AG04449 (cell line): ENCODE measurements around the gene NOTCH2.
"Not testable (repeated sequence)": the region's sequence is repeated elsewhere in the genome, so short reads cannot be mapped to it uniquely, and the experiment has no call there.

Source experiments
- CTCF ChIA-PET: fragments of 350-600 bp; formaldehyde crosslinking; extraction: SDS; loops from one replicate; lab custom pipeline; 2021; ENCODE audit warnings: antibody characterized with exemption; lab: Yijun Ruan, JAX
- POLR2A ChIA-PET: fragments of 400-600, 350-600 bp; formaldehyde crosslinking; extraction: SDS; loops from one replicate; lab custom pipeline; 2020; ENCODE audit warnings: antibody characterized with exemption, inconsistent platforms; lab: Yijun Ruan, JAX
- DNase-seq: peaks from one replicate; pipeline ENCODE4 v3.0.0-alpha.2; 2010; ENCODE audit warnings: low read depth, low spot score
- H3K4me3 ChIP-seq: 2 replicates; pipeline ENCODE4 v1.5.1; 2011; ENCODE audit warnings: low read depth, mild to moderate bottlenecking, control low read depth, low read length

NOTCH2 gene

DNA sequence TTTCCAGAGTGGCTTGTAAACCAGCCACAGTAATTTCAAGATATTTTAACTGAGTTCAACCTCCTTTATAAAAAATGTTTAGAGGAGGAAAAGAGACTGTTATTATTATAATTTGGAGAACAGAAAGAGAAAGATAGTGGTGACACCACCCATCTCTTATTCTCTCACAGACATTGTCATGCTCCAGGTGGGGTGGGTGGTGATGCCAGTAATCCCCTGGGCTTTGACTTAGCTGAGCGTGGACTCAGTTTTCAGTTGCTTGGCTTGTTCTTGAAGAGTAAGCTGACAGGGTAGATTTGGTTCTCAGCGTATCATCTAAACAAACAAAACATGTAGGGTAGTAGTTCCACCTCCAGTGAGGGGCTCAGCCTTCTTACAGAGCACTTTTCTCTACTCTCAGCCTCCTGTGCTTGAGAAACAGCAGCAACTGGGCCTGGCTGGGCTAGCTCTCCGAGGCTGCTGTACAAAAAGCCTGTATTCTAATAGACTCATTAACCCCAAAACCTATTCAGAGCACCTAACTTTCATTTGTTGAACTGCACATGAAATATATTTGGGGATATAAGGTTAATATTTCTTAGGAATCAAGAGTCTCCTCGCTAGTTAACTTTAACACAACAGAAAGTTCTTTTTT lies 24.2 kb upstream of the NOTCH2 start:
- CTCF ChIA-PET, POLR2A ChIA-PET, DNase-seq, H3K4me3 ChIP-seq: not testable (repeated sequence)

- DNase-seq, CTCF ChIA-PET, POLR2A ChIA-PET, H3K4me3 ChIP-seq: not testable (repeated sequence)
Observed at GRCh38 chr1:120092232-120093218, 23.1 kb upstream of the NOTCH2 start.

- POLR2A ChIA-PET = not testable (repeated sequence)
Observed at GRCh38 chr1:120090830-120091229, 21.4 kb upstream of the NOTCH2 start.

GRCh38 chr1:120087959-120088358 lies 18.5 kb upstream of the NOTCH2 start:
- DNase-seq = peak; percentile 17
- POLR2A ChIA-PET, CTCF ChIA-PET, H3K4me3 ChIP-seq: not testable (repeated sequence)

More at GRCh38 chr1:120090830-120091229, 21.4 kb upstream of the NOTCH2 start:
- CTCF ChIA-PET, H3K4me3 ChIP-seq, DNase-seq: not testable (repeated sequence)

GRCh38 chr1:120069920-120070214 lies 405 bp upstream of the NOTCH2 start:
- CTCF ChIA-PET, POLR2A ChIA-PET, H3K4me3 ChIP-seq, DNase-seq: not testable (repeated sequence)

DNA sequence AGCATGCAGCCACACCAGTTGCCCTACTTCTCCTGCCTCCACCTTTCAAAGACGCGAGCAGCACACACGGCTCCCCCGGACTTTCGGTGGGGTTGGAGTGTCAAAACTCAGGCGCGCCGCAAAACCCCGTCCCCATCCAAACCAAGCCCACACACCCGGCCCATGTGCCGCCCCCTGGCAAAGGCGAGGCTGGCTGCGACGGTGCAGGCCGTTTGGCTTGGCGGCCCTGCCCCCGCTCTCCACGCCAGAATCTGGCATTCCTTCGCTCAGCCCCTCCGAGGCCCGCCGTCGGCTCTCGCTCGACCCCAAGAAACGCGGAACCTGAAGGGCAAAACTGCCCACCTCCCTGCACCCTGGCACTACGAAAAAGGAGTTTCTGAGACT lies 787 bp downstream of the NOTCH2 start:
- CTCF ChIA-PET, POLR2A ChIA-PET, DNase-seq: not testable (repeated sequence)
- H3K4me3 ChIP-seq = peak overlapping the region; percentile 55

DNA sequence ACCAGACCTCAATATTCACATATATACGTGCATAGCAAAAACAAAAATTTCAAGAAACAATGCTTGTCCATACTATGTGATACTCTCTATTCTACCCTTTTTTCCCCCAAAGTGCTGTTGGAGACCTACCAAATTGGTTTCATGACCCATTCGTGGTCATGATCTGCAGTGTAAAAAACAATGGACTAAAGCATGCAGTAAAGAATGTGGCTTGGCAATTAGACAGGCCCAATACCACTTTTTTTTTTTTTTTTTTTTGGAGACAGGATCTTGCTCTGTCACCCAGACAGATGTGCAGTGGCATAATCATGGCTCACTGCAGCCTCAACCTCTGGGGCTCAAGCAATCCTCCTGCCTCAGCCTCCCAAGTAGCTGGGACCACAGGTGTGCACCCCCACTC lies 21.3 kb downstream of the NOTCH2 start:
- H3K4me3 ChIP-seq, DNase-seq, CTCF ChIA-PET, POLR2A ChIA-PET: not testable (repeated sequence)

DNA sequence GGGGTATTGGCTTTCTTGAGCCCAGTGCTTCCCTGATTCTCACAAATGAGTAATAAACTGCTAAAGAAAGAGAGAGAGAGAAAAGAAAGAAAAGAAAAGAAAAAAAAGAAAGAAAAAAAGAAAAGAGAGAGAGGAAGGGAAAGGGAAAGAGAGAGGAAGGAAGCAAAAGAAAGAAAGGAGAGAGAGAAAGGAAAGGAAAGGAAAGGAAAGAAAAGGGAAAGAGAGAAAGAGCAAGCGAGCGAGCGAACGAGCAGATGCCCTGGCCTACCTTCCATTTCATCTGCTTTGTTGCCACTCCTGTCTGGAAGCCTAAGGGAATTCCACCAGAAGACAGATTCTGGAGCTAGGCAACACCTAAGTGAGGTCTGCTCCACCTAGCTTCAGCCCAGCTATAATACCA lies 27.7 kb downstream of the NOTCH2 start:
- POLR2A ChIA-PET, DNase-seq, CTCF ChIA-PET, H3K4me3 ChIP-seq: not testable (repeated sequence)

GRCh38 chr1:120032253-120032652 lies 37.2 kb downstream of the NOTCH2 start:
- POLR2A ChIA-PET, H3K4me3 ChIP-seq, CTCF ChIA-PET: not testable (repeated sequence)

DNA sequence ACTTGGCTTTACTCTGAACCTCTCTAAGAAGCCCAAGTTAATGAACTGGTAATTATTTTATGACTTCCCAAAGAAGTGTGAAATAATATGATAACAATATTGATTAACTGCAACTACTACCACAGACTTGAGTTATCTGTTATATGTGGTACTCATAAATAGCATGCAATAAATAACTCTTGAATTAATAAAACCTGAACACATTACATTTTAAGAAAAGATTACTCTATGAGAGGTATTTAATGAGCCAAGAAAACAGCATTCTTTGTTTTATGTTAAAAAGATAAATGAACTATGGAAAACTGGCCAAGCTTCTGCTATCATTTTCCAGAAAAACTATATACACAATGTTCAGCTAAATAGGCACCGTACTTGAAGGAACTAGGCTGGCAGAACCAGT lies 45.7 kb downstream of the NOTCH2 start:
- POLR2A ChIA-PET, H3K4me3 ChIP-seq, CTCF ChIA-PET, DNase-seq: not testable (repeated sequence)

More at GRCh38 chr1:120032253-120032652, 37.2 kb downstream of the NOTCH2 start:
- not testable (repeated sequence) for DNase-seq

DNA sequence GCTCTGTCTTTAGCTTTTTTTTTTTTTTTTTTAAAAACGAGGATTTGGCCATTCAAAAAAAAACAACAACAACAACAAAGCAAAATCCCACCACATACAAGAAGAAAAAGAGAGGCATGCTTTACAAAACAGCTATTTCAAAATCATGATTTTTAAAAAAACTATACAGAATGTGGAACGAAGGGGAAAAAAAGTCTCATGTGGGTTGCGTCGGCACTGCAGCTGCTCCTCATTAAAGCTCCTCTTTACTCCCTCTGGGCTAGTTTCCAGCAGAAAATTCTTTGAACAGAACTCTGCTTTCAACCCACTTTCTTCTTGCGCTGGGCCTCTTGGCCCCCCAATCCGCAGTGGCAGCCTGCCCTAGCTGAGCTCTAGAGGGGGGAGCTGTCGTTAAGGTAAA lies 54.5 kb downstream of the NOTCH2 start:
- POLR2A ChIA-PET, DNase-seq, H3K4me3 ChIP-seq, CTCF ChIA-PET: not testable (repeated sequence)

GRCh38 chr1:120008320-120008719 lies 61.1 kb downstream of the NOTCH2 start:
- H3K4me3 ChIP-seq, POLR2A ChIA-PET, DNase-seq, CTCF ChIA-PET: not testable (repeated sequence)

DNA sequence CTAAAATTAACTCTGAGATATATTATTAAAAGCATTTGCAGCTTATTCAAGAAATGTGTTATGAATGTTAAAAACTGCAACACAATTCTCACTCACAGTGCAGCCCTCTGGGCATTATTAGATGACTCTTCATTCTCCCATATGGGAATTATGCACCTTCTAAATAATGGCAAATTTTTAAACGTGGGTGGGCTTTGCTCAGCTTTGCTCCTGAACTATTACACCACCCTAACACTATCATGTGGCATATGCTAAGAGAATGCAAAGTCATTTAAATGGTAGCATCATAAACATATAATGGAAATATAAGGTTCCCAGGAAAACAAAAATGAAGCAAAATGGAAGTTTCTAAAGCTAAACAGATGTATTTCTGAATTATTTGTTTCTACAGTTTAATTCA lies 61.6 kb downstream of the NOTCH2 start:
- CTCF ChIA-PET, H3K4me3 ChIP-seq, POLR2A ChIA-PET, DNase-seq: not testable (repeated sequence)

- CTCF ChIA-PET, H3K4me3 ChIP-seq, DNase-seq, POLR2A ChIA-PET: not testable (repeated sequence)
Observed at GRCh38 chr1:120001035-120001434, 68.4 kb downstream of the NOTCH2 start.

DNA sequence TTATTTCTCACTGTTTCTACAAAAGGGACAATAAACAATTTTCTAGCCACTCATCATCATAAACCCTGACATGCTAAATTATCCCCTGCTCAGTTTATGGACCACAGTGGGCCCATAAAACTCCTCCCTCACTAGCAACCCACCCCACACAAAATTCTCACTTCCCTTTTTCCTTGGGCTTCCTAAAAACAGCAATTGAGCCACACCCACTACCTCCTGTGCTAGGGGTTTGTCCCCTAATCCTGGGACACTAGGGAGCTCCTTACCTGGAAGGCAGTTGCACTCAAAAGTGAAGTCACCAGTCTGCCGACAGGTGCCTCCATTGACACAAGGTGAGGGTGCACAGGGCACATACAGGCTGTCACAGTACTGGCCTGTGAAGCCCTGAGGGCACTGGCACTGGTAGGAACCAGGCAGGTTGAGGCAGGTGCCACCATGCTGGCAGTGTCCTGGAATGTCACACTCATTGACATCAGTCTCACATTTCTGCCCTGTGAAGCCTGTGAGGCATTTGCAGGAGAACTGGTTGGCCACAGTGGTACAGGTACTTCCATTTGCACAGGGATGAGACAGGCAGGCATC lies 72.6 kb downstream of the NOTCH2 start:
- POLR2A ChIA-PET, CTCF ChIA-PET: not testable (repeated sequence)

GRCh38 chr1:119995975-119996374 lies 73.5 kb downstream of the NOTCH2 start:
- DNase-seq, CTCF ChIA-PET, POLR2A ChIA-PET, H3K4me3 ChIP-seq: not testable (repeated sequence)

More for the DNA sequence above, 72.6 kb downstream of the NOTCH2 start:
- DNase-seq, H3K4me3 ChIP-seq: not testable (repeated sequence)
